Stomach (tissue), 4 donors: ENCODE data around the gene YWHAB.

ENCODE experiments used
- EP300 ChIP-seq: sonication (generic); formaldehyde crosslinking; IDR thresholded peaks from one replicate; pipeline ENCODE4 v1.6.1; 2017; ENCODE audit warnings: antibody characterized with exemption
- POLR2A ChIP-seq, 4 donors: fragments of 450-650 bp; IDR thresholded peaks; one replicate each; pipeline ENCODE4 v1.6.1; 2016; ENCODE audit warnings: antibody characterized with exemption in 4 of 4, control low read depth in 2 of 4, mild to moderate bottlenecking in 1 of 4, moderate library complexity in 1 of 4
- POLR2AphosphoS5 ChIP-seq, 3 donors: sonication (generic); formaldehyde crosslinking; IDR thresholded peaks; one replicate each; pipeline ENCODE4 v1.6.1; 2016; ENCODE audit warnings: antibody characterized with exemption in 3 of 3
- TF ChIP-seq, protein P1 (sequence below), 7 experiments: fragments of 450-650 bp in 4 of 7; fragments of 200-600 bp in 3 of 7; sonication (generic) in 3 of 7; IDR thresholded peaks; one replicate each; pipeline ENCODE4 v1.5.1; 2016 to 2019; ENCODE audit warnings: antibody characterized with exemption in 7 of 7, control low read depth in 2 of 7, mild to moderate bottlenecking in 1 of 7

- TF ChIP-seq, protein P1, sequence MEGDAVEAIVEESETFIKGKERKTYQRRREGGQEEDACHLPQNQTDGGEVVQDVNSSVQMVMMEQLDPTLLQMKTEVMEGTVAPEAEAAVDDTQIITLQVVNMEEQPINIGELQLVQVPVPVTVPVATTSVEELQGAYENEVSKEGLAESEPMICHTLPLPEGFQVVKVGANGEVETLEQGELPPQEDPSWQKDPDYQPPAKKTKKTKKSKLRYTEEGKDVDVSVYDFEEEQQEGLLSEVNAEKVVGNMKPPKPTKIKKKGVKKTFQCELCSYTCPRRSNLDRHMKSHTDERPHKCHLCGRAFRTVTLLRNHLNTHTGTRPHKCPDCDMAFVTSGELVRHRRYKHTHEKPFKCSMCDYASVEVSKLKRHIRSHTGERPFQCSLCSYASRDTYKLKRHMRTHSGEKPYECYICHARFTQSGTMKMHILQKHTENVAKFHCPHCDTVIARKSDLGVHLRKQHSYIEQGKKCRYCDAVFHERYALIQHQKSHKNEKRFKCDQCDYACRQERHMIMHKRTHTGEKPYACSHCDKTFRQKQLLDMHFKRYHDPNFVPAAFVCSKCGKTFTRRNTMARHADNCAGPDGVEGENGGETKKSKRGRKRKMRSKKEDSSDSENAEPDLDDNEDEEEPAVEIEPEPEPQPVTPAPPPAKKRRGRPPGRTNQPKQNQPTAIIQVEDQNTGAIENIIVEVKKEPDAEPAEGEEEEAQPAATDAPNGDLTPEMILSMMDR (IDR thresholded peaks at IDR 0.05), result no peak
- TF ChIP-seq POLR2AphosphoS5 (IDR thresholded peaks at IDR 0.05), result no peak
- TF ChIP-seq POLR2A (IDR thresholded peaks at IDR 0.05), result no peak
- TF ChIP-seq EP300, result no peak
Observed at GRCh38 chr20:44896583-44896982, 11.1 kb downstream of the YWHAB start.
